ENCODE data around the gene QSOX1. TPM values are rescaled to one million over a fixed set of nuclear protein-coding genes. Genes with fewer than 3 reads are reported as not detected.

The QSOX1 gene
- total RNA-seq, 1 experiment from 2014 or later: 201 TPM

- DNase-seq (ENCODE audit: low read depth): no peak
Measured at GRCh38 chr1:180234369-180235076, 79.9 kb downstream of the QSOX1 start.

- no peak for DNase-seq (ENCODE audit: low read depth)
Measured at GRCh38 chr1:180235077-180235501, 80.4 kb downstream of the QSOX1 start.

GRCh38 chr1:180235502-180236239 is 81.0 kb downstream of the QSOX1 start:
- no peak for DNase-seq (ENCODE audit: low read depth)

- no peak for DNase-seq (ENCODE audit: low read depth)
Measured at GRCh38 chr1:180236698-180237509, 82.2 kb downstream of the QSOX1 start.

GRCh38 chr1:180237869-180238476 is 83.3 kb downstream of the QSOX1 start:
- DNase-seq (ENCODE audit: low read depth): no peak

- DNase-seq (ENCODE audit: low read depth): no peak
Measured at GRCh38 chr1:180238675-180239074, 84.0 kb downstream of the QSOX1 start.

GRCh38 chr1:180239145-180240096 is 84.8 kb downstream of the QSOX1 start:
- DNase-seq (ENCODE audit: low read depth): no peak

GRCh38 chr1:180241716-180242544 is 87.3 kb downstream of the QSOX1 start:
- DNase-seq (ENCODE audit: low read depth): no peak

GRCh38 chr1:180243517-180244221 is 89.0 kb downstream of the QSOX1 start:
- peak; percentile 45 for DNase-seq (ENCODE audit: low read depth)

GRCh38 chr1:180244840-180245239 is 90.2 kb downstream of the QSOX1 start:
- no peak for DNase-seq (ENCODE audit: low read depth)

- DNase-seq (ENCODE audit: low read depth): peak; percentile 38
Measured at GRCh38 chr1:180246579-180246978, 91.9 kb downstream of the QSOX1 start.

- DNase-seq (ENCODE audit: low read depth): peak; percentile 89
Measured at GRCh38 chr1:180247061-180247460, 92.4 kb downstream of the QSOX1 start.

- no peak for DNase-seq (ENCODE audit: low read depth)
Measured at GRCh38 chr1:180247580-180247979, 92.9 kb downstream of the QSOX1 start.

GRCh38 chr1:180248176-180248575 is 93.5 kb downstream of the QSOX1 start:
- DNase-seq (ENCODE audit: low read depth): no peak

- DNase-seq (ENCODE audit: low read depth): no peak
Measured at GRCh38 chr1:180248731-180249681, 94.3 kb downstream of the QSOX1 start.

GRCh38 chr1:180249725-180250498 is 95.2 kb downstream of the QSOX1 start:
- peak; percentile 58 for DNase-seq (ENCODE audit: low read depth)

- DNase-seq (ENCODE audit: low read depth): no peak
Measured at GRCh38 chr1:180250499-180250770, 95.8 kb downstream of the QSOX1 start.

Data from HT1080 (cell line).